CD4-positive, alpha-beta T cell treated with Interleukin-4 for 1 hour (primary cell): ENCODE data around the gene PTCHD1.

Source experiments
- DNase-seq, 2 donors: peaks; one replicate each; pipeline ENCODE4 v3.0.0-alpha.2; 2020 to 2022

The PTCHD1 gene

GRCh38 chrX:23422912-23423311, 88.3 kb downstream of the PTCHD1 start:
- DNase-seq = no peak

DNA sequence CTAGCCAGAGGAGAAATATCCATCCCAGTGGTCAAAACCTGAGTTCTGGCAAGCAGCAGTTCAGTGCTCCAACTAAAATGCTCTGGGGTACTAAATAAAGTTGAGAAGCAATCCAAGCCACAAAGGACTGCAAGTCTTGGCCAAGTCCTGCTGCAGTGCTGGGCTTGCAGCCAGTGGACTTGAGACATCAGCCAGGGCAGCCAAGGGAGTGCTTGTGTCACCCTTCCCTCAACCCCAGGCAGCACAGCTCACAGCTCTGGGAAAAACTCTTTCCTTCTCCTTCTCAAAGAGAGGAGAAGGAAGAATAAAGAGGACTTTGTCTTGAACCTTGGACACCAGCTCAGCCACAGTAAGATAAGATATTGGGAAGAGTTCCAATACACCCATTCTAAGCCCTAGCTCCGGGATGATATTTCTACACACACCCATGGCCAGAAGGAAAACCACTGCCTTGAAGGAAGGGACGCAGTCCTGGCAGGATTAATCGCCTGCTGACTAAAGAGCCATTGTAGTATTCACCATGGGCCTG, 99.8 kb downstream of the PTCHD1 start:
- no peak for DNase-seq

GRCh38 chrX:23435108-23435507, 100.5 kb downstream of the PTCHD1 start:
- DNase-seq = no peak

GRCh38 chrX:23435575-23435974, 100.9 kb downstream of the PTCHD1 start:
- no peak for DNase-seq

DNA sequence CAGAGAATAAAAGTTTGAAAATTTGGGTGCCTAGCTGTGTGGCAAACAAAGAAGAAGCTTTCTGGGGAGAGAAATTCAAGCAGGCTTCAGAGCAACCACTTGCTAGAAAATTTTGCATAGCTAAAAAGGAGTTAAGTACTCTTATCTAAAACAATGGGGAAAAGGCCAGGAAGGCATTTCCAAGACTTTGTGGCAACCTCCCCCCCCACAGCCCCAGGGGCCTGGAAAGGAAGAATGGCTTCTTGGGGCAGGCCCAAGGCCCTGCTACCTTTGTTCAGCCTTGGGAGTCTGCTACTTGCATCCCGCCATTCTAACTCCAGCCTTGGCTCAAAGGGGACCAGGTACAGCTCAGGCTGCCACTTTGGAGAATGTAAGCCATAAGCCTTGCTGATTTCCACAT, 102.2 kb downstream of the PTCHD1 start:
- DNase-seq = no peak

- DNase-seq = no peak
Observed at GRCh38 chrX:23451266-23451665, 116.6 kb downstream of the PTCHD1 start.
